Type B pancreatic cell (in vitro differentiated cells): Measurements from ENCODE around the gene PRSS48. TPM values are rescaled to one million over a fixed set of nuclear protein-coding genes. Genes with fewer than 3 reads are reported as not detected.

ENCODE experiments used
- DNase-seq: peaks from one replicate; pipeline ENCODE4 v3.0.0; 2021; ENCODE audit warnings: mixed read lengths; ENCODE audit not compliant: unreplicated experiment; ENCODE audit errors: extremely low spot score
- H3K27ac Mint-ChIP-seq: 2 replicates; pipeline ENCODE4 v1.8.0; 2021; ENCODE audit warnings: mild to moderate bottlenecking, mixed read lengths
- H3K27me3 Mint-ChIP-seq: 2 replicates; pipeline ENCODE4 v1.8.0; 2021; ENCODE audit warnings: mixed read lengths
- H3K36me3 Mint-ChIP-seq: 2 replicates; pipeline ENCODE4 v1.8.0; 2021; ENCODE audit warnings: mixed read lengths
- H3K4me1 Mint-ChIP-seq: one replicate; pipeline ENCODE4 v1.8.0; 2021; ENCODE audit warnings: mixed read lengths; ENCODE audit not compliant: unreplicated experiment
- H3K4me3 Mint-ChIP-seq: 2 replicates; pipeline ENCODE4 v1.8.0; 2021; ENCODE audit warnings: mild to moderate bottlenecking, mixed read lengths
- H3K9me3 Mint-ChIP-seq: 2 replicates; pipeline ENCODE4 v1.8.0; 2021; ENCODE audit warnings: mixed read lengths
- total RNA-seq: library from RNA; stranded (reverse); gene quantifications from 2 replicates; pipeline ENCODE4 v1.2.1, GENCODE V29; 2021; ENCODE audit warnings: low replicate concordance
- TF ChIP-seq, protein P1 (sequence below): fragments of 200-600 bp; sonication (generic); conservative IDR thresholded peaks from 2 replicates; pipeline ENCODE4 v1.5.0; 2021; ENCODE audit warnings: antibody characterized with exemption, mild to moderate bottlenecking

The PRSS48 gene
- total RNA-seq, 1 donor from 2014 or later: not detected

DNA sequence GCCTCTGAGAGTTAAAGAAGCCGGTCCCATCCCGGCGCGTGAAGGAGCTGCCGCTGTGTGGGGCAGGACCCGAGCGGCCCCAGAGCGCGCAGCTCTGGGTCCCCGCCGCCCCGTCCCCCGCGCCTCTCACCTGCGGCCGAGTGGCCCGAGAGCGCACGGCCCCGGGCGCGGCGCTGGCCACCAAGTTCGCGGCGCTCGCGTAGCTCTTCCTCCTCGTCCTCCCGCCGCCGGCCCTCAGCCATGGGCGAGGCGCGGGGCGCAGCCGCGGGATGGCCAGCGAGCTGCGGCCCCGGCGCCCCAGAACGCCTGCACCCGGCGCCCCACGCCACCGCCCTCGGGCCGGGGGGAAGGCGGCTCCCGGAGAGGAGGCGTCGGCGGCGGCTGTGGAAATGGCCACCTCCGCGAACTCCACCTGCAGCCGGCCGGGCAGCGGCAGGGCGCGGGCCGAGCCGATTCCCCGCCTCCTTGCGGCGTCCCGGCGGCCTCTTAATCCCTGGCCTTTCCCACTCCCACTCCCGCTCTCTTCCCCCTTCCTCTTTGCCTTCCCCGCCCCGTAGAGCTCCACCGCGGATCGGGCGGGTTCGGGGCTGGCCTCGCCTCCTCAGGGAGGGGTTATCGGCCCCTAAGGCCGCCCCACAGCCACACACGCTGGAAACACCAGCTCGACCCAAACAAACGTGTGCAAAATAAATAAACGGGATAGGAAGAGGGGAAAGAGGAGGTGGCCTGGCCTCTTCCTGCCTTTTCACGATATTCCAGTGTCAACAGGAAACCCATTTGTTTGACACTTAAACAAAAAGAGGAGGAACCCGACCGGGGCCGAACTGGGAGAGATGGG lies 48.4 kb downstream of the PRSS48 start, which contains the start of gene SH3D19:
TSS of gene SH3D19 (minus strand) at position 495 of the 838 bp plus-strand sequence. CDS start at position 242, 253 bp downstream.
- Mint-ChIP-seq H3K27ac (peak within 1 kb of the TSS; percentile 89), H3K27me3 (no peaks in the 10 kb centered on the region), H3K9me3 (no peaks in the 10 kb centered on the region), H3K4me1 (peaks cover 36% of the 10 kb centered on the region), H3K4me3 (peak within 1 kb of the TSS; percentile 95), H3K36me3 (no peaks in the 10 kb centered on the region)
- DNase-seq: peak; percentile 74
- TF ChIP-seq, protein P1, sequence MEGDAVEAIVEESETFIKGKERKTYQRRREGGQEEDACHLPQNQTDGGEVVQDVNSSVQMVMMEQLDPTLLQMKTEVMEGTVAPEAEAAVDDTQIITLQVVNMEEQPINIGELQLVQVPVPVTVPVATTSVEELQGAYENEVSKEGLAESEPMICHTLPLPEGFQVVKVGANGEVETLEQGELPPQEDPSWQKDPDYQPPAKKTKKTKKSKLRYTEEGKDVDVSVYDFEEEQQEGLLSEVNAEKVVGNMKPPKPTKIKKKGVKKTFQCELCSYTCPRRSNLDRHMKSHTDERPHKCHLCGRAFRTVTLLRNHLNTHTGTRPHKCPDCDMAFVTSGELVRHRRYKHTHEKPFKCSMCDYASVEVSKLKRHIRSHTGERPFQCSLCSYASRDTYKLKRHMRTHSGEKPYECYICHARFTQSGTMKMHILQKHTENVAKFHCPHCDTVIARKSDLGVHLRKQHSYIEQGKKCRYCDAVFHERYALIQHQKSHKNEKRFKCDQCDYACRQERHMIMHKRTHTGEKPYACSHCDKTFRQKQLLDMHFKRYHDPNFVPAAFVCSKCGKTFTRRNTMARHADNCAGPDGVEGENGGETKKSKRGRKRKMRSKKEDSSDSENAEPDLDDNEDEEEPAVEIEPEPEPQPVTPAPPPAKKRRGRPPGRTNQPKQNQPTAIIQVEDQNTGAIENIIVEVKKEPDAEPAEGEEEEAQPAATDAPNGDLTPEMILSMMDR: no peak

DNA sequence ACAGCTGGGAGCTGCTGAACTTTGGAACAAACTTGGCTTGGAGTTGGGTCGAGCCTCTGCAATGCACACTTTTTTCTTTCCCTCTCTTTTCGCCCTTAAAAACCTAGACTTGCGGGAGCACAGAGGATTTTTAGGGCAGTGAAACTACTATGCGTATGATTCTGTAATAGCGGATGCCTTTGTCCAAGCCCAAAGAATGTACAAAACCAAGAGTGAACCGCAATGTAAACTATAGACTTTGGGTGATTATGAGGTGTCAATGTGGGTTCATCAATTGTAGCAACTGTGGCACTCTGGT lies 48.9 kb downstream of the PRSS48 start:
- TF ChIP-seq, protein P1: no peak
- no peak for DNase-seq
- no peaks in the 10 kb centered on the region for H3K36me3 Mint-ChIP-seq
- H3K4me1 Mint-ChIP-seq: peaks cover 36% of the 10 kb centered on the region
- H3K27ac Mint-ChIP-seq: peak overlapping the region; percentile 89
- H3K9me3 Mint-ChIP-seq: peaks cover 3% of the 10 kb centered on the region
- peak overlapping the region; percentile 95 for H3K4me3 Mint-ChIP-seq
- H3K27me3 Mint-ChIP-seq: no peaks in the 10 kb centered on the region

DNA sequence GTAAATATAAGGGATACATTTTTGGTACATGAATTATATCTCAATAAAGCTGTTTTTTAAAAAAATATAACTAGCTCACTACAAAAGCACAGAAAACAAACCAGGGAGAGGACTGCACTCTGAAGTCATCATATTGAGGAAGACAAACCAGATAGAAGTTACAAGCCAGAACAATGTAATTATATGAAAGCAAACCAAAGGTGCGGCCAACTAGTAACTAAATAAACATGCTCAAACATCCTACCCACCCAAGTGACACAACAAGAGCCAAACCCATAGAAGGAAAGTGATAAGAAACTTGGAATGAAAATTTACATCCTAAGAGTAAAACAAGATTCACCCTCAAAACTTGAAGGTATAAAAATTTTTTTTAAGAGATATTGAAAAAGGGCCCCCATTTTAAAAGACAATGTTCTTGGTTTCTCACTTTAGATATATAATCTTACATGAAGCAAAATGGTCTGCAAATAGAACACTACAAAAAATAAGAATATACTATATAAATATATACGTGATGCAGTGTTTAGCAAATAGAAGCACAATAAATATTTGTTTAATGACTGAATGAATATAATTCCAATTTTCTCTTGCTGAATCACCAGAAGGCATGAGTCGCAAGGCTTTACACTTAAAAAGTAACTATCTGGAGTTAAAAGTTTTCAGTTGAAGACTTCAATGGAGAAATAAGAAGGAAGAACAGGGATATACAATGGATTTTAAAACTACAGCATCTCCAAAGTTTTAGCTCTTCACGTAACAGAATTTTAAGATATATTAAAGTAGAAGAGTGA lies 52.5 kb downstream of the PRSS48 start:
- H3K36me3 Mint-ChIP-seq: no peaks in the 10 kb centered on the region
- peaks cover 10% of the 10 kb centered on the region for H3K9me3 Mint-ChIP-seq
- no peak for DNase-seq
- H3K27ac Mint-ChIP-seq: peak overlapping the region; percentile 11
- H3K27me3 Mint-ChIP-seq: no peaks in the 10 kb centered on the region
- peaks cover 7% of the 10 kb centered on the region for H3K4me1 Mint-ChIP-seq
- peak overlapping the region; percentile 8 for H3K4me3 Mint-ChIP-seq
- TF ChIP-seq, protein P1: no peak

DNA sequence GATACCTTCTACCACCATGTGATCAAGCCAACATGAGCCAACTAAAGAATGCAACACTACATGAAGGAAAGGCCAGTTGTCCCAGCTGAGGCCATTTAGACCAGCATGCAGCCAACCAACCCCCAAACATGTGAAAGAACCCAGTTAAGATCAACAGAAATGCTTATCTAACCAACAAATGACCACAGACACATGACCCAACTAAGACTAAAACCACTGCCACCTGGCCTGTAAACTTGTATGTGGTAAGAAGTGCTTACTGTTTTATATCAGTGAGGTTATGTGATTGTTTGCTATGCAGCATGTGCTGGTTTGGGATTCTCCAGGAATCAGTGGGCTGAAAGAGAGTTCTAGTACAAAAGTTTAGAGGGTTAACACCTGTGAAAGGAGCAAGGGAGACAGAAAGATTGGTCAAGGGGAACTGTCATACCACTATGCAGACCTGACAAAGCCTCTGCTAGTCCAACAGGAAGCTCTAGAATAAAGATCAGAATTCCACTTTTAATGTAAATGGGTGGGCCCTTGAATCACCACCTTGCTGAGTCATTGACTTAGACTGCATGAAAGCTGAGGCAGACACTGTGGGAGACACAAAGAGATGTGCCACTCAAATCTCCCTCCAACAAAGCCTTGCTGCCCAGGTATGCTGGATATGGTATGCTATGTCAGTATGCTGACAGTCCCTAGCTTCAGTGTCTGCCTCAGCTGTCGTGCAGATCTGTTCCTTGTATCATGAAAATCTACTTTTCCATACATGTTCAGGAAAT lies 54.5 kb downstream of the PRSS48 start:
- H3K27me3 Mint-ChIP-seq: no peaks in the 10 kb centered on the region
- no peak overlapping the region for H3K4me3 Mint-ChIP-seq
- no peak for DNase-seq
- H3K9me3 Mint-ChIP-seq: peaks cover 10% of the 10 kb centered on the region
- H3K36me3 Mint-ChIP-seq: no peaks in the 10 kb centered on the region
- H3K27ac Mint-ChIP-seq: peak overlapping the region; percentile 79
- H3K4me1 Mint-ChIP-seq: no peaks in the 10 kb centered on the region
- TF ChIP-seq, protein P1: no peak

DNA sequence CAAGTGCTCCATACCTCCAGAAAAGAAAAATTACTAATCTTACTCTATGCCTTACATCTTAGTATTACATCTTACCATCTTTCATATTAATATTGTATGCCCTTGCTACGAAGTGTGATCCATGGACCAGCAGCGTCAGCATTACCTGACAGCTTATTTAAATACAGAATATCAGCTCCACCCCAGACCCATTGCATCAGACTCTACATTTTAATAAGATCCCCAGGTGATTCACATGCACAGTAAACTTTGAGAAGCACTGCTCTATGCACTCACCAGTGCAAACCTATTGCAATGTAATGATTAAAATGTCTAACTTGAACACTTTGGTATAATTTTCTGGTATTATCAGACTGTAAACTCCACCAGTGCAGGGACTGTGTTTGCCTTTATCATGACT lies 62.5 kb downstream of the PRSS48 start:
- H3K4me3 Mint-ChIP-seq: no peak overlapping the region
- peaks cover 3% of the 10 kb centered on the region for H3K27me3 Mint-ChIP-seq
- no peaks in the 10 kb centered on the region for H3K36me3 Mint-ChIP-seq
- no peaks in the 10 kb centered on the region for H3K9me3 Mint-ChIP-seq
- peaks cover 4% of the 10 kb centered on the region for H3K4me1 Mint-ChIP-seq
- H3K27ac Mint-ChIP-seq: no peak overlapping the region
- TF ChIP-seq, protein P1: no peak
- DNase-seq: no peak
